ENCODE measurements around the gene LGR6.

LGR6 gene

GRCh38 chr1:202293569-202293968 is 100.0 kb downstream of the LGR6 start:
- no peak for DNase-seq

GRCh38 chr1:202302166-202302565 is 108.6 kb downstream of the LGR6 start:
- DNase-seq, result no peak

GRCh38 chr1:202304375-202304774 is 110.8 kb downstream of the LGR6 start:
- no peak for DNase-seq

- DNase-seq, result no peak
Measured at GRCh38 chr1:202305168-202305567, 111.6 kb downstream of the LGR6 start.

GRCh38 chr1:202306535-202307345 is 113.1 kb downstream of the LGR6 start:
- DNase-seq, result no peak

GRCh38 chr1:202310071-202310725 is 116.6 kb downstream of the LGR6 start:
- no peak for DNase-seq

- DNase-seq, result no peak
Measured at GRCh38 chr1:202310746-202311145, 117.1 kb downstream of the LGR6 start.

GRCh38 chr1:202311875-202312635 is 118.5 kb downstream of the LGR6 start:
- no peak for DNase-seq

- DNase-seq, result peak; percentile 68 to 72
Measured at GRCh38 chr1:202315576-202316168, 122.1 kb downstream of the LGR6 start.

- no peak for DNase-seq
Measured at GRCh38 chr1:202316186-202316585, 122.6 kb downstream of the LGR6 start.

- DNase-seq, result no peak
Measured at GRCh38 chr1:202317941-202318925, 124.6 kb downstream of the LGR6 start.

GRCh38 chr1:202319381-202320080 is 125.9 kb downstream of the LGR6 start:
- DNase-seq, result no peak

- no peak for DNase-seq
Measured at GRCh38 chr1:202320081-202320405, 126.4 kb downstream of the LGR6 start.

GRCh38 chr1:202323731-202324130 is 130.1 kb downstream of the LGR6 start:
- DNase-seq, result no peak

- no peak for DNase-seq
Measured at GRCh38 chr1:202324646-202325045, 131.0 kb downstream of the LGR6 start.

- DNase-seq, result no peak
Measured at GRCh38 chr1:202329891-202330290, 136.3 kb downstream of the LGR6 start.

GRCh38 chr1:202333861-202334260 is 140.3 kb downstream of the LGR6 start:
- DNase-seq, result no peak

- DNase-seq, result peak in 1 of 2 donors; percentile 63
Measured at GRCh38 chr1:202343652-202344349, 150.2 kb downstream of the LGR6 start.

GRCh38 chr1:202348005-202348508 is 154.5 kb downstream of the LGR6 start:
- DNase-seq, result no peak

- peak; percentile 97 for DNase-seq
Measured at GRCh38 chr1:202348509-202349205, 155.1 kb downstream of the LGR6 start, which contains the start of gene PPP1R12B. PPP1R12B (plus strand) TSS chr1:202348699; CDS start chr1:202348852, 153 bp downstream.

All from CD4-positive, alpha-beta T cell treated with Interleukin-1 beta for 1 hour (primary cell).